ENCODE results near the gene TIGD1.

Gene TIGD1

DNA sequence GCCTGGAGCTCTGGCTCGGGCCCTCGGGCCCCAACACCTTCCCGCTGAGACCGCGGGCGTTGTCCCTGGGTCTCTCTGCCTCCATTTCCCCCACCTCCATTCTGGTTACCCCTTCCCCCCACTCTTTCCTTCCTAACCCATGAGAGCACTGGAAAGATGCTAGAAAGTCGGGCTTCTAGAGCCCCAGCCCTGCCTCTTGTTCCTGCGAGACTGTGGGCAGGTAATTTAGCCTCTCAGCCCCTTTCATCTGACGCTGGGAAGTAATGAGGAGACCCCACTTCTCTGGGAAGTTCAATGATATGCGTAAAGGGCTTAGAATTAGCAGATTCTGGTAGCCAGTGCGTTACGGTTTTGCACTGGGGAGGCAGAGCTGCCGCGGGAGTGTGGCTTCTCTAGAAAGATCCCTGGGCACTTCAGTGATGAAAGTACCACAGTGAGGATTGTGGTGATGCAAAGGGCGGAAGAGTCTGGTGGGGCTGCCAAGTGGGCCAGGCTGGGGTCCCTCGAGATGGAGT lies 46.5 kb downstream of the TIGD1 start:
- no peaks in the 10 kb centered on the region for H3K9me3 ChIP-seq (ENCODE audit: insufficient read depth, low read depth, low read length)
- H3K27ac ChIP-seq (ENCODE audit: low read length): no peak overlapping the region
- peak overlapping the region; percentile 69; the same call in 1 of the 2 replicates for H3K4me3 ChIP-seq (ENCODE audit: low read length)
- peaks cover 84% of the 10 kb centered on the region for H3K27me3 ChIP-seq (ENCODE audit: insufficient read depth, low read length)
- H3K36me3 ChIP-seq (ENCODE audit: insufficient read depth, low read depth, low read length): no peaks in the 10 kb centered on the region
- H3K9ac ChIP-seq (ENCODE audit: low read depth, low read length): no peak overlapping the region
- peaks cover 9% of the 10 kb centered on the region; the same call in 1 of the 2 replicates for H3K4me1 ChIP-seq (ENCODE audit: insufficient read depth, low read length)

DNA sequence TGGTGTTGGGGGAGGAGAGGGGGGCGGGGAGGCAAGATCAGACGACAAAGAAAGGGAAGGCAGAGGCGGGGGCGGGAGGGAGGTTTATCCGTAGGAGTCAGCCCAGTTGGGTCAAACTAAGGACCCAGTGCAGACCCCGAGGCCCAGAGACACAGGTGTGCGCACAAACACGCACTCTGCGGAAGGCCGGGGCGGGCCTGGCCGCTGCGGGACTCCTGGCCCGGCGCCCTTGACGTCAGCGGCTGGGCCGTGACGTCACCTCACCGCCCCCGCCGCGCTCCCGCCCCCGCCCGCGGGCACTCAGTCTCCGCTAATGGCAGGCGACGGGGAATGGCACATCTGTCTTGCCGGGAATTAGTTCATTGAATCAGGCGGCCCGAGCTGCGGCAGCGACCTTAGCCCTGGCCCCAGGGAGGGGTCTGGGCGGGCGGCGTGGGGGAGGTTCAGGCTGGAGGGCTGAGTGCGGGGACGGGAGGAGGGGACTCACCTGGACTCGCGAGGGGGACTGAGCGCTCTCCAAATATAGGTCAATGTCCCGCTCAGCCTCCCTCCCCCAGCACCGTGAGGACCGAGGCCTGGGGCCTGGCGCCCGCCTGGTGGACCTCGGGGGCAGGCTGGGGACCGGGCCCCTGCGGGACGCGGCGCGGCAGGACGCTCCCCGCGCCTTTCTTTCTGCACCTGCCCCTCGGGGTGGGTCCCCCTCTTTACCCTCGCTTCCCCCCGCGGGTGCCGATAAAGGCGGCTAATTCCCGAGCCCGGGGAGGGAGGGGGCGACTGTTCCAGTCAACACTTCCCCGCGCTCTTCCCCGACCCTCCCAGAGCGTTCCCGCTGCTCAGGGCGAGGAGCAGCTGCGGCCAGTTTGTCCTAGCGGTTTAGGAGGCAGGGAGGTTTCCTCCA lies 47.2 kb downstream of the TIGD1 start:
- H3K27me3 ChIP-seq (ENCODE audit: insufficient read depth, low read length): peaks cover 84% of the 10 kb centered on the region
- no peak overlapping the region for H3K27ac ChIP-seq (ENCODE audit: low read length)
- no peaks in the 10 kb centered on the region for H3K9me3 ChIP-seq (ENCODE audit: insufficient read depth, low read depth, low read length)
- H3K4me3 ChIP-seq (ENCODE audit: low read length): peak overlapping the region; percentile 69
- H3K9ac ChIP-seq (ENCODE audit: low read depth, low read length): no peak overlapping the region
- H3K4me1 ChIP-seq (ENCODE audit: insufficient read depth, low read length): peaks cover 9% of the 10 kb centered on the region; the same call in 1 of the 2 replicates
- no peaks in the 10 kb centered on the region for H3K36me3 ChIP-seq (ENCODE audit: insufficient read depth, low read depth, low read length)

DNA sequence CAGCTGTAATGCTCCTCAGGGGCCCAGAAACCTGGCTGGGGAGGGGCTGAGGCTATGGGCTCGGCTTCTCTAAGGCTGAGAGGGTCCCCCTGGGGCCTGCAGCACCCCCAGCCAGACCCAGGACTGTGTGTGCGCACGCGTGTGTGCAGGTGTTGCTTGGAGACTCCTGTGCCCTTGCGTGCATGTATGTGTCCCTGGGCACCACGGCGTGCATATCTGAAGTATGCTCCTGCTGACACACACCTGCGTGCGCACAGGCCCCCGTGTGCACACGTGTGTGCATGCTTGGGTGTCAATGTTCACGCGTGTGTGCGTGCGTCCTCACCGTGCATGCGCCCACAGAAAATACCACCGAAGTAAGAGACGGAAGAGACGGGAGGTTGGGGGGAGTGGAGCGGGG lies 47.8 kb downstream of the TIGD1 start:
- H3K9ac ChIP-seq (ENCODE audit: low read depth, low read length): no peak overlapping the region
- peak overlapping the region; percentile 70 for H3K4me3 ChIP-seq (ENCODE audit: low read length)
- H3K27ac ChIP-seq (ENCODE audit: low read length): no peak overlapping the region
- peaks cover 80% of the 10 kb centered on the region for H3K27me3 ChIP-seq (ENCODE audit: insufficient read depth, low read length)
- H3K4me1 ChIP-seq (ENCODE audit: insufficient read depth, low read length): peaks cover 9% of the 10 kb centered on the region; the same call in 1 of the 2 replicates
- no peaks in the 10 kb centered on the region for H3K9me3 ChIP-seq (ENCODE audit: insufficient read depth, low read depth, low read length)
- H3K36me3 ChIP-seq (ENCODE audit: insufficient read depth, low read depth, low read length): no peaks in the 10 kb centered on the region

DNA sequence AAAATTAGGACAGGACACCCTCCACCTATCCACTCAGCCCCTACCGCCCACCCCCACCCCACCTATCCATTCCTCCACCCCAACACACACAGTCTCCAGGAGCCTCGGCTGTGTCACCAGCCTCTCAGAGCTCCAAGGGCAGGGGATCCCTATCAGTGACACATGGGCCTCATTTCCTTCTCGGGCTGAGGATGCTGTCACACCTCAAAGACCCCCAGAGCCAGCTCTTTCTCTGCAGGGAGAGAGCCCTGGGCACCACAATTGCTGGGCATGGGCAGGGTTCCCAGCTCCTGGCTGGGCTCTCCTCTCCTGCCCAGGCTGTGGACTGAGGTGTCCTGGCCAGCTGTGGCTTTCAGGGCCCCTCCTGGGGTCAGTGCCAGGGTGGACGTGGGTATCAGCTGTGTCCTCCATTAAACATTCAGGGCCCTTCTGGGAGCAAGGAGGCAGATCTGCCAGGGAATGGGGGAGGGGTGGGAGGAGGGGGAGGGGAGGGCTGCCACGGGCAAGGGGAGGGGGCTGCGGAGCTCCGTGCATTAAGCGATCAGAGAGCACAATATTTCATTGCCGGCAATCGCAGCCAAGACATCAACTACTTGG lies 48.5 kb downstream of the TIGD1 start:
- Histone ChIP-seq H3K27ac (ENCODE audit: low read length) (no peak overlapping the region), H3K4me3 (ENCODE audit: low read length) (peak overlapping the region; percentile 70), H3K9ac (ENCODE audit: low read depth, low read length) (peak overlapping the region; percentile 45; the same call in 1 of the 2 replicates), H3K27me3 (ENCODE audit: insufficient read depth, low read length) (peaks cover 74% of the 10 kb centered on the region), H3K36me3 (ENCODE audit: insufficient read depth, low read depth, low read length) (no peaks in the 10 kb centered on the region), H3K4me1 (ENCODE audit: insufficient read depth, low read length) (peaks cover 9% of the 10 kb centered on the region; the same call in 1 of the 2 replicates), H3K9me3 (ENCODE audit: insufficient read depth, low read depth, low read length) (no peaks in the 10 kb centered on the region)

DNA sequence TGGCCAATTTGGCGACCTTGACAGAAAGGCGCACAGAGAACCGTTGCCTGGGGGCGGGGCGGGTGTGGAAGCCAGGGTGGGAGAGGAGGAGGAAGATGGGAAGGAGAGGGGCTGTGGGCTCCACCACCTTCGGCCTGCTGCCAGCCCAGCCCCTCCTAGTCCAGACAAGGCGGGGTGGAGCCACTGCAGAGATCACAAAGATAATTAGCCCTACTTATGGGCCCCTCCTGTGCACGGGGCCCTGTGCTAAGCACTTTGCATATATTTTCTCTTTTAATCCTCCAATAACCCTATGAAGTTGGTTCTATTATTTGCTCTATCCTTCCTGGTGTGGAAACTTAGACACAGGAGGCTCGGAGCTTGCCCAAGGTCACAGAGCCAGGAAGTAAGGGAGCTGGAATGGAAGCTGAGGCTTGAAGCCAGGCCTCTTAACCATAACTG lies 49.0 kb downstream of the TIGD1 start:
- peaks cover 68% of the 10 kb centered on the region for H3K27me3 ChIP-seq (ENCODE audit: insufficient read depth, low read length)
- no peaks in the 10 kb centered on the region for H3K9me3 ChIP-seq (ENCODE audit: insufficient read depth, low read depth, low read length)
- H3K36me3 ChIP-seq (ENCODE audit: insufficient read depth, low read depth, low read length): no peaks in the 10 kb centered on the region
- H3K9ac ChIP-seq (ENCODE audit: low read depth, low read length): no peak overlapping the region
- H3K4me3 ChIP-seq (ENCODE audit: low read length): no peak overlapping the region
- no peak overlapping the region for H3K27ac ChIP-seq (ENCODE audit: low read length)
- H3K4me1 ChIP-seq (ENCODE audit: insufficient read depth, low read length): peaks cover 9% of the 10 kb centered on the region; the same call in 1 of the 2 replicates

DNA sequence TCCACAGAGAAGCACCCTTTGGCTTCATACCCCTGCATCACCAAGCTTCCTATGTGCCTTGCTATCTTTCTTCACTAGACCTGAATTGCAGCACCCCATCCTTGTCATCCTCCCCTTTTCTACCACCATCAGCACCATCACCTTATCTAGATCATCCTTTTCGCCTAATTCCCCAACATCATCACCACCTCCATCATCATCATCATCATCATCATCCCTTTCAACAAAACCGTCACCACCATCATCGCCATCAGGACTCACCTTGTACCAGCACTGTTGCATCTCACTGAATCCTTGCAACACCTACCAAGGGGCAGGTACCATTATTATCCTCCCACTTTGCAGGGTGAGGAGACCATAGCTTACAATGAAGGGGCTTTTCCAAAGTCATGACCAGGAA lies 51.9 kb downstream of the TIGD1 start:
- Histone ChIP-seq H3K4me3 (ENCODE audit: low read length) (no peak overlapping the region), H3K27me3 (ENCODE audit: insufficient read depth, low read length) (peaks cover 39% of the 10 kb centered on the region), H3K4me1 (ENCODE audit: insufficient read depth, low read length) (0 out of 2 replicates have a peak, but pooled peaks cover 3% of the 10 kb centered on the region), H3K36me3 (ENCODE audit: insufficient read depth, low read depth, low read length) (no peaks in the 10 kb centered on the region), H3K9ac (ENCODE audit: low read depth, low read length) (no peak overlapping the region), H3K27ac (ENCODE audit: low read length) (no peak overlapping the region), H3K9me3 (ENCODE audit: insufficient read depth, low read depth, low read length) (no peaks in the 10 kb centered on the region)

All from iPS-20b (cell line).